WI38 (cell line): ENCODE measurements around the gene ACVR2B.
"Not testable (repeated sequence)": the region's sequence is repeated elsewhere in the genome, so short reads cannot be mapped to it uniquely, and the experiment has no call there.

Experiments used
- H3K4me3 ChIP-seq: 2 replicates; pipeline ENCODE4 v1.5.1; 2011; ENCODE audit warnings: low read depth, mild to moderate bottlenecking, control low read depth, low read length
- TF ChIP-seq, protein P1 (sequence below): IDR thresholded peaks from 2 replicates; pipeline ENCODE4 v1.5.1; 2012; ENCODE audit warnings: low read depth, mild to moderate bottlenecking, control low read depth, low read length

ACVR2B gene

DNA sequence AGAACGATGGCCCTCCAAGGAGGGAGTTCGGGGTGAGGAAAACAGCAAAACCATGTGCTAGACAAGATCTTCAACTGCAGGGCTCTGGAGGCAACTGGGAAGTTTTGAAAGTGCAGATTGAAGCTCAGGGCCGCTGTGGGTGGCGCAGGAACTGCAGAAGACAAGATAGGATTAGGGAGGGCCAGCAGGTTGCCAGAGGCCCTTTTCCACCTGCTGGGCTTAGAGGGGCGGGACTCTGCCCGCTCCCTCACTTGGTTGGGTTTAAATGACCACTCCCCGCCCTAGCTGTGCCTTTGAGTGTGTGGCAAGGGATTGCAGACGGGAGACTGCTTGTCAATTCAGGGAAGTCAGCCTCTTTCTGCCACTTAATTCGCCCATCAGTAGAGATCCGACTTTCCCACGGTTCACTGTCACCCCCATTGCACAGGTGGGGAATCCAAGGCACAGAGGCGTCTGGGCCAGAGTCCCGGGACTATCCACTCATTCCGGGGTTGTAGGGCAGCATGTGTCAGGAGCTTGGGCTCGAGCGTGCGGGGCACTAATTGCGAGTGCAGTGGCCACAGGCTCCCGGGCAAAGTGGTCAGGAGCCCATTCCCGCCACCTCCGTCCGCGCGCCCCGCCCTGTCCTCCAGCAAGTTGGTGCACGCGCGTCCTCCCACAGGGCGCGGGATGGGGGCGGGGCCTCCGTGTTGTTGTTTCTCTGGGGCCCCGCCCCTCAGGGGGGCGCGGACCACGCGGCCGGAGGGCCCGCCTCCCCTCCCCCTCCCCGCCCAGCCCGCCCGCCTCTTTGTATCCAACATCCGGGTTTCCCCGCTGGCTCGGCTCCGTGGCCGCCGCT is at the start of gene ACVR2B:
ACVR2B (plus strand) TSS at position 816 of the 838 bp plus-strand sequence. CDS start 433 bp downstream, outside the sequence.
- H3K4me3 ChIP-seq: peak within 1 kb of the TSS; percentile 73
- TF ChIP-seq, protein P1, sequence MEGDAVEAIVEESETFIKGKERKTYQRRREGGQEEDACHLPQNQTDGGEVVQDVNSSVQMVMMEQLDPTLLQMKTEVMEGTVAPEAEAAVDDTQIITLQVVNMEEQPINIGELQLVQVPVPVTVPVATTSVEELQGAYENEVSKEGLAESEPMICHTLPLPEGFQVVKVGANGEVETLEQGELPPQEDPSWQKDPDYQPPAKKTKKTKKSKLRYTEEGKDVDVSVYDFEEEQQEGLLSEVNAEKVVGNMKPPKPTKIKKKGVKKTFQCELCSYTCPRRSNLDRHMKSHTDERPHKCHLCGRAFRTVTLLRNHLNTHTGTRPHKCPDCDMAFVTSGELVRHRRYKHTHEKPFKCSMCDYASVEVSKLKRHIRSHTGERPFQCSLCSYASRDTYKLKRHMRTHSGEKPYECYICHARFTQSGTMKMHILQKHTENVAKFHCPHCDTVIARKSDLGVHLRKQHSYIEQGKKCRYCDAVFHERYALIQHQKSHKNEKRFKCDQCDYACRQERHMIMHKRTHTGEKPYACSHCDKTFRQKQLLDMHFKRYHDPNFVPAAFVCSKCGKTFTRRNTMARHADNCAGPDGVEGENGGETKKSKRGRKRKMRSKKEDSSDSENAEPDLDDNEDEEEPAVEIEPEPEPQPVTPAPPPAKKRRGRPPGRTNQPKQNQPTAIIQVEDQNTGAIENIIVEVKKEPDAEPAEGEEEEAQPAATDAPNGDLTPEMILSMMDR: no peak

DNA sequence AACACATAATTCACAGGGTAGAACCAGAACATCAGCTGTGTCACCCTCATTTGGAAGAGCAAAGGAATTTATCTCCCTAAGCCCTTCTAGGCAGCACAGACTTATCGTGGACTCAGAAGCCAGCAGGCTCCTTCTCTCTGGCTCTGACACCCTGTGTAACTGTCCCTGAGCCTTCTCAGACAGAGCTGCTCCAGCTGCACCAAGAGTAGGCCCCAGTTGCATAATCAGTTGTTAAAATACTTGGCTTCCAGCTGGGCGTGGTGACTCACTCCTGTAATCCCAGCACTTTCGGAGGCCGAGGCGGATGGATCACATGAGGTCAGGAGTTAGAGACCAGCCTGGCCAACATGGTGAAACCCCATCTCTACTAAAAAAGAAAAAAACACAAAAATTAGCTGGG is 49.4 kb upstream of the ACVR2B start:
- TF ChIP-seq, protein P1: no peak
- no peak overlapping the region for H3K4me3 ChIP-seq

DNA sequence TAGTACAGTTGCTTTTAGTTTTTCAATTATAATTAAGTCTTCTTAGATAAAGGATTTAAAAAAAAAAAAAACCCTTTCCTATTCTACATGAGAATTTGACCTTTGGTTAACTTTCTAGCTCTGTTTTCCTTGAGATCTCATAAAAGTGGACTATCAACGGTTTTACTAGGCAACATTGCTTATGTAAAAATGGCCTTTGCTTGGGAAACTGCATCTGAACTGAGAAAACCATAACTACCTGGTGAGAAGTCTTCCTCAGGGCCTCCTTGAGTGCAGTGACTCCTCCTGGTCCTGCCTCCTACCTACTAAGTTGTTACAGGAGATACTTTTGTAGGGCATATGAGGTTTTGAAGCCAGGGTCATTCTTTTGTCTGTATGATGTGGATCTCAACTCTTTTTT is 42.1 kb upstream of the ACVR2B start:
- H3K4me3 ChIP-seq: no peak overlapping the region
- TF ChIP-seq, protein P1: no peak

DNA sequence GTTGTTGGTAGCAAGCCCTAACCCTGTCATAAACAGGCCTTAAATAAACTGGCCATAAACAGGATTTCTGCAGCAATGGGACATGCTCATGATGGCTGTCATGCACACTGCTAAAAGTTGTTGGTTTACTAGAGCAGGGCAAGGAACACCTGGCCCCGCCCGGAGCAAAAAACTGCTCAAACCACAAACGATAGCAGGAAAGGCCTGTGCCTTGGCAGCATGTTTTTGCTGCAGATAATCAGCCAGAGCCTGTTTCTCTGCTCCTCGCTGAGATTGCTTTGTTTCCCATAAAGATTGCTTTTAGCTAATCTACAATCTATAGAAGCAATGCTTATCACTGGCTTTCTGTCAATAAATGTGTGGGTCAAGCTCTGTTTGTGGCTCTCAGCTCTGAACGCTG is 32.9 kb upstream of the ACVR2B start:
- not testable (repeated sequence) for H3K4me3 ChIP-seq

DNA sequence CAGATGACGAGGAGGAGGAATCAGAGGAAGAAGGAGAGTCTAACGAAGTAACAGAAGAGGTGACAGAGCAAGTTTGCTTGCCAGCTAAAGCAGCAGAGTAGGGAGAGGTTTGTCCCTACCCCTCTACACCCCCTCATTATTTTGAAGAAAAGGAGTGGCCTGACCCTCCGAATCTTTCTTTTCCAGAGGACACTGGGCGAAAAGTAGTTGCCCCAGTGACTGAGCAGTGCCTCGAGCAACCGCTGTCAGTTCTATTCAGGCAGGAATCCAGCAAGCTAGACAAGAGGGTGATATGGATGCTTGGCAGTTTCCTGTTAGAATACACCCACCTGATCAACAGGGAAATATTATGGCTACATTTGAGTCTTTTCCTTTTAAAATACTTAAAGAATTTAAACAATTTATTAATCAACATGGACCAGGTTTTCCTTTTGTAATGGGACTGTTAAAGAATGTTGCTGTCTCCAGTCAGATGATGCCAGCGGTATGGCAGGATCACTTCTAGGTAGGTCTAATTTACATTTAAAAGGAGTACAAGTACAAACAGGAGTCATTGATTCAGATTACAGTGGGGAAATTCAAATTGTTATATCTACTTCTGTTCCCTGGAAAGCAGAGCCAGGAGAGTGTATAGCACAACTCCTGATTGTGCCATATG is 31.9 kb upstream of the ACVR2B start:
- H3K4me3 ChIP-seq: no peak overlapping the region

DNA sequence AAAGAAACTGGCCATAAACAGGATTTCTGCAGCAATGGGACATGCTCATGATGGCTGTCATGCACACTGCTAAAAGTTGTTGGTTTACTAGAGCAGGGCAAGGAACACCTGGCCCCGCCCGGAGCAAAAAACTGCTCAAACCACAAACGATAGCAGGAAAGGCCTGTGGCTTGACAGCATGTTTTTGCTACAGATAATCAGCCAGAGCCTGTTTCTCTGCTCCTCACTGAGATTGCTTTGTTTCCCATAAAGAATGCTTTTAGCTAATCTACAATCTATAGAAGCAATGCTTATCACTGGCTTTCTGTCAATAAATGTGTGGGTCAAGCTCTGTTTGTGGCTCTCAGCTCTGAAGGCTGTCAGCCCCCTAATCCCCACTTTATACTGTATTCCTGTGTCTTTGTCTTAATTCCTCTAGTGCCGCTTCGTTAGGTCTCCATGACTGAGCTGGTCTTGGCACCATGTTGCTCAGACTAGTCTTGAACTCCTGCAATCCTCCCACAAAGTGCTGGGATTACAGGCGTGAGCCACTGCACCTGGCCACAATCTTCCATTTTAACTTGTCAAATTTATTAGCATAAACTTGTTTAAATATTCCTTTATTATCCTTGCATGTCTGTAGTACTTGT is 26.8 kb upstream of the ACVR2B start:
- not testable (repeated sequence) for H3K4me3 ChIP-seq

More for the DNA sequence above, 31.9 kb upstream of the ACVR2B start:
- TF ChIP-seq, protein P1: no peak

DNA sequence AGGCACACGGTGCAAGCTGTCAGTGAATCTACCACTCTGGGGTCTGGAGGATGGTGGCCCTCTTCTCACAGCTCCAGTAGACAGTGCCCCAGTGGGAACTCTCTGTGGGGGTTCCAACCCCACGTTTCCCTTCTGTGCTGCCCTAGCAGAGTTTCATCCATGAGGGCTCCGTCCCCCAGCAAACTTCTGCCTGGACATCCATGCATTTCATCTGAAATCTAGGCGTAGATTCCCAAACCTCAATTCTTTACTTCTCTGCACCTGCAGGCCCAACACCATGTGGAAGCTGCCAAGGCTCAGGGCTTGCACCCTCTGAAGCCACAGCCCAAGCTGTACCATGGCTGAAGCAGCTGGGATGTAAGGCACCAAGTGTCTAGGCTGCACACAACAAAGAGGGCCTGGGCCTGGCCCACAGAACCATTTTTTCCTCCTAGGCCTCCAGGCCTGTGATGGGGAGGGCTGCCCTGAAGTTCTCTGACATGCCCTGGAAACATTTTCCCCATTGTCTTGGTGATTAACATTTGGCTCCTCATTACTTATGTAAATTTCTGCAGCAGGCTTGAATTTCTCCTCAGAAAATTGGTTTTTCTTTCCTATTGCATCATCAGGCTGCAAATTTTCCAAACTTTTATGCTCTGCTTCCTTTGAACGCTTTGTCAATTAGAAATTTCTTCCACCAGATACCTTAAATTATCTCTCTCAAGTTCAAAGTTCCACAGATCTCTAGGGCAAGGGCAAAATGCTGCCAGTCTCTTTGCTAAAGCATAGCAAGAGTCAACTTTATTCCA is 20.6 kb upstream of the ACVR2B start:
- H3K4me3 ChIP-seq: not testable (repeated sequence)

DNA sequence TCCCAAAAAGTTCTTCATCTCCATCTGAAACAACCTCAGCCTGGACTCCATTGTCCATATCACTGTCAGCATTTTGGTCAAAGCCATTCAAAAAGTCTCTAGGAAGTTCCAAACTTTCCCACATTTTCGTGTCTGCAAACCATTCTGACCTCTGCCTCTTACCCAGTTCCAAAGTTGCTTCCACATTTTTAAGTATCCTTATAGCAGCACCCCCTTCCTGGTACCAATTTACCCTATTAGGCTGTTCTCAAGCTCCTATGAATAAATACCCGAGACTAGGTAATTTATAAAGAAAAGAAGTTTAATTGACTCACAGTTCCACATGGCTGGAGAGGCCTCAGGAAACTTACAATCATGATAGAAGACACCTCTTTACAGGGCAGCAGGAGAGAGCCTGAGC is 20.0 kb upstream of the ACVR2B start:
- H3K4me3 ChIP-seq: not testable (repeated sequence)

DNA sequence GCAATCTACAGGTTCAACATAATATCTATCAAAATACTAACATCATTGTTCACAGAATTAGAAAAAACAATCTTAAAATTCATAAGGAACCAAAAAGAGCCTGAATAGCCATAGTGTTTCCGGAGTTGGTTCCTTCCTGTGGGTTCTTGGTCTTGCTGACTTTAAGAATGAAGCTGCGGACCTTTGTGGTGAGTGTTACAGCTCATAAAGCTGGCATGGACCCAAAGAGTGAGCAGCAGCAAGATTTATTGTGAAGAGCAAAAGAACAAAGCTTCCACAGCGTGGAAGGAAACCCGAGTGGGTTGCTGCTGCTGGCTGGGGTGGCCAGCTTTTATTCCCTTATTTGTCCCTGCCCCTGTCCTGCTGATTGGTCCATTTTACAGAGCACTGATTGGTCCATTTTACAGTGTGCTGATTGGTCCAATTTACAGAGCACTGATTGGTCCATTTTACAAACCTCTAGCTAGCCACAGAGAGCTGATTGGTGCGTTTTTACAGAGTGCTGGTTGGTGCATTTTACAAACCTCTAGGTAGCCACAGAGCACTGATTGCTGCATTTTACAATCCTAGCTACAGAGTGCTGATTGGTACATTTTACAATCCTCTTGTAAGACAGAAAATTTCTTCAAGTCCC is 15.1 kb upstream of the ACVR2B start:
- not testable (repeated sequence) for H3K4me3 ChIP-seq

DNA sequence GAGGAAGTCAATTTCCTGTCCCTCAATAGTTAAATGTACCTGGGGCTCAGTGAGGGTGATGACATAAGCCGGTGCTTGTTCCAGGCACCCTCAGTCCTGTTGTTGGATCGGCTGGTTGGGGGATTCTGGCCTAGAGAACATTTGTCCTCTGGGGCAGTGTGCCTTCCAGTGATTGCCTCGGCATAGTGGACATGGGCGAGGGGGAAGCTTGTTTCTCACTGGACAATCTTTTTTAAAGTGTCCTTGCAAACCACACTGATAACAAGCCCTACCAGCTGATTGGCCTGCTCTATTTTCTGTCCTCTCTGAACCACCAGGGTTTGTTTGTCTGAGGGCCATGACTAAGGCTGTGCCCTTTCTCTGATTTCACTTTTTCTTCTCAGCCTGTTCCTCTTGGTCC is 10.5 kb upstream of the ACVR2B start:
- not testable (repeated sequence) for H3K4me3 ChIP-seq
